ENCODE results near the gene STXBP6. TPM values are rescaled to one million over a fixed set of nuclear protein-coding genes. Genes with fewer than 3 reads are reported as not detected.

Gene STXBP6
- total RNA-seq, 4 donors from 2014 or later = 7.1 to 16.8 (median 8.9) TPM

DNA sequence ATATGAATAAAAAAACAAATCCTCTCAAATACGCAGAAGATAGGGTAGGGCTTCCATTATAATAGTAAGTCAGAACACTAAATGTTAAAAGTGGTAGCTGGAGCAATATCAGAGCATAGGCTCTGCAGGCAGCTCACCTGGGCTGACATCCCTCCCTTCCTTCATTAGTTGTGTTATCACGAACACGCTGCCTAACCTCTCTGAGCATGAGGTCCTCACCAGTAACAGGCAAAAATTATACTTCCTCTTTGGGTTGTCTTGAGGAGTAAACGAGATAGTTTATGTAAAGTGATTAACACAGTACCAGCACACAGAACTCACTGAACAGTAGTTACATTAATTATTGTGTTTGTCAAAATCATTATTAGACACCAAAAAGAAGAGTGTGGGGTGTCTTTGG, 154.3 kb downstream of the STXBP6 start:
- peaks cover 0 to 5% of the 10 kb centered on the region in 2 donors for H3K9me3 ChIP-seq
- no peak for DNase-seq
- H3K27ac ChIP-seq = no peak overlapping the region
- WGBS, 2 donors (ENCODE audit: low coverage in 1 of 2) = 51 to 66% methylated on average over 3 to 4 of the region's 4 CpGs
- H3K4me1 ChIP-seq = peaks cover 0 to 9% (median 2%) of the 10 kb centered on the region in 4 donors
- intact Hi-C loops (cut with DNase I; ENCODE audit: low total_unique reads) (no loop called here), in situ Hi-C loops (cut with MboI; ENCODE audit: low pct_ligation_motif_present in 1 of 4, low pct_unique_long_range_greater_than_20kb in 1 of 4, low sequenced_read_pairs in 3 of 4) (no loop called here)
- no peaks in the 10 kb centered on the region for H3K27me3 ChIP-seq
- no peak overlapping the region for H3K4me3 ChIP-seq
- no peaks in the 10 kb centered on the region for H3K36me3 ChIP-seq
- TF ChIP-seq EP300 (IDR thresholded peaks at IDR 0.05; ENCODE audit: low read depth) = no peak
- no peak for TF ChIP-seq POLR2A (IDR thresholded peaks at IDR 0.05)
- no peak for TF ChIP-seq CTCF (IDR thresholded peaks at IDR 0.05)
- no peak for TF ChIP-seq POLR2AphosphoS5 (IDR thresholded peaks at IDR 0.05)

- Histone ChIP-seq H3K4me3 (no peak overlapping the region), H3K9me3 (peaks cover 0 to 7% of the 10 kb centered on the region in 2 donors), H3K36me3 (no peaks in the 10 kb centered on the region), H3K27ac (no peak overlapping the region), H3K27me3 (no peaks in the 10 kb centered on the region), H3K4me1 (peaks cover 0 to 5% (median under 1%) of the 10 kb centered on the region in 4 donors)
- 40 to 62% methylated on average over 1 to 4 of the region's 4 CpGs for WGBS, 2 donors (ENCODE audit: low coverage in 1 of 2)
- no peak for DNase-seq
- in situ Hi-C loops (cut with MboI; ENCODE audit: low pct_ligation_motif_present in 1 of 4, low pct_unique_long_range_greater_than_20kb in 1 of 4, low sequenced_read_pairs in 3 of 4) (no loop called here), intact Hi-C loops (cut with DNase I; ENCODE audit: low total_unique reads) (no loop called here)
- TF ChIP-seq POLR2A (IDR thresholded peaks at IDR 0.05) = no peak
- no peak for TF ChIP-seq POLR2AphosphoS5 (IDR thresholded peaks at IDR 0.05)
- no peak for TF ChIP-seq CTCF (IDR thresholded peaks at IDR 0.05)
- TF ChIP-seq EP300 (IDR thresholded peaks at IDR 0.05; ENCODE audit: low read depth) = no peak
Observed at GRCh38 chr14:24895243-24895583, 154.7 kb downstream of the STXBP6 start.

- in situ Hi-C loops (cut with MboI; ENCODE audit: low pct_ligation_motif_present in 1 of 4, low pct_unique_long_range_greater_than_20kb in 1 of 4, low sequenced_read_pairs in 3 of 4) (no loop called here), intact Hi-C loops (cut with DNase I; ENCODE audit: low total_unique reads) (no loop called here)
- DNase-seq = no peak
- 48 to 51% methylated on average over 5 of the region's 5 CpGs for WGBS, 2 donors (ENCODE audit: low coverage in 1 of 2)
- TF ChIP-seq EP300 (IDR thresholded peaks at IDR 0.05; ENCODE audit: low read depth) (no peak), POLR2AphosphoS5 (IDR thresholded peaks at IDR 0.05) (no peak), POLR2A (IDR thresholded peaks at IDR 0.05) (no peak), CTCF (IDR thresholded peaks at IDR 0.05) (no peak)
- peaks cover 0 to 7% of the 10 kb centered on the region in 2 donors for H3K9me3 ChIP-seq
- H3K27me3 ChIP-seq = no peaks in the 10 kb centered on the region
- no peak overlapping the region for H3K4me3 ChIP-seq
- H3K4me1 ChIP-seq = peaks cover 0 to under 1% (median 0%) of the 10 kb centered on the region in 4 donors
- H3K27ac ChIP-seq = no peak overlapping the region
- H3K36me3 ChIP-seq = no peaks in the 10 kb centered on the region
Observed at GRCh38 chr14:24894583-24895242, 155.2 kb downstream of the STXBP6 start.

DNA sequence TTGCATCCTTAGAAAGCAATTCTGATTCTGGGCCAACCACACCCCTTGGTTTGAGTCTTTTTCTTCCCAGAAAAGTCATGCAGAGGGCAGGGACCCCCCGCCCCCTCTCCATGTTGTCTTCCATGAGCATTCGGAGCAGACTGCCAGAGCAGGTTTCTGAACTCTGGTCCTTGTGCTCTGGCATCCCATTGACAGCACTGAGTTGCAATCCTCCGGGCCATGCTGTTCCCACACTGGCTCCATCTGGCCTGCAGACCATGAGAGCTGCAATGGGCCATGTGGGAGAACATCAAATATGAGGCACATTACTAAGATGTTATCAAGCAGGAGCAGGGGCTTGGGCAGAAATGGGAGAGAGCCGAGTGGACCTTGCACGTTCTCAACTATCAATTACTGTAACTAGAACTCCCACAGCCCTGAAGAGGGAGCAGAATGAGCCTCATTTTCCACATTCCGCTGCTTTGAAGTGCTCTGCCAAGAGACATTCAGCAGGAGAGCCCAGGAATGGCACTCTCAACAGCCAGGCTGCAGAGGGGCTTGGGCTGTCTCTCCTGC, 157.4 kb downstream of the STXBP6 start:
- no peak overlapping the region for H3K4me3 ChIP-seq
- in situ Hi-C loops (cut with MboI; ENCODE audit: low pct_ligation_motif_present in 1 of 4, low pct_unique_long_range_greater_than_20kb in 1 of 4, low sequenced_read_pairs in 3 of 4) (no loop called here), intact Hi-C loops (cut with DNase I; ENCODE audit: low total_unique reads) (no loop called here)
- no peak for DNase-seq
- H3K27me3 ChIP-seq = no peaks in the 10 kb centered on the region
- no peaks in the 10 kb centered on the region for H3K36me3 ChIP-seq
- 76% methylated on average over 6 of the region's 6 CpGs; no CpG with 5 or more reads in 1 of the 2 donors for WGBS, 2 donors (ENCODE audit: low coverage in 1 of 2)
- TF ChIP-seq EP300 (IDR thresholded peaks at IDR 0.05; ENCODE audit: low read depth) = no peak
- TF ChIP-seq POLR2AphosphoS5 (IDR thresholded peaks at IDR 0.05) = no peak
- TF ChIP-seq CTCF (IDR thresholded peaks at IDR 0.05) = no peak
- TF ChIP-seq POLR2A (IDR thresholded peaks at IDR 0.05) = no peak
- peaks cover 0 to 7% of the 10 kb centered on the region in 2 donors for H3K9me3 ChIP-seq
- H3K27ac ChIP-seq = no peak overlapping the region
- H3K4me1 ChIP-seq = no peaks in the 10 kb centered on the region
